ENCODE measurements around the gene NINL. TPM values are rescaled to one million over a fixed set of nuclear protein-coding genes. Genes with fewer than 3 reads are reported as not detected.
"Not testable (repeated sequence)": the region's sequence is repeated elsewhere in the genome, so short reads cannot be mapped to it uniquely, and the experiment has no call there.

NINL gene
- total RNA-seq, 4 donors from 2014 or later: 3.1 to 9.7 (median 5.7) TPM

- peak overlapping the region in 1 of 4 donors; percentile 23 for H3K27ac ChIP-seq
- H3K27me3 ChIP-seq: no peaks in the 10 kb centered on the region
- TF ChIP-seq EP300 (IDR thresholded peaks at IDR 0.05; ENCODE audit: low read depth) (no peak), CTCF (IDR thresholded peaks at IDR 0.05) (no peak), POLR2AphosphoS5 (IDR thresholded peaks at IDR 0.05) (no peak), POLR2A (IDR thresholded peaks at IDR 0.05) (no peak)
- H3K4me3 ChIP-seq: no peak overlapping the region
- 37 to 59% methylated on average over 3 to 8 of the region's 8 CpGs for WGBS, 2 donors (ENCODE audit: low coverage in 1 of 2)
- in situ Hi-C loops (cut with MboI; ENCODE audit: low pct_ligation_motif_present in 1 of 4, low pct_unique_long_range_greater_than_20kb in 1 of 4, low sequenced_read_pairs in 3 of 4) (no loop called here), intact Hi-C loops (cut with DNase I; ENCODE audit: low total_unique reads) (no loop called here)
- DNase-seq: no peak
- H3K9me3 ChIP-seq: no peaks in the 10 kb centered on the region
- peaks cover 0 to 14% (median 9%) of the 10 kb centered on the region in 4 donors for H3K4me1 ChIP-seq
- H3K36me3 ChIP-seq: no peaks in the 10 kb centered on the region
Measured at GRCh38 chr20:25507385-25508082, 77.8 kb downstream of the NINL start.

GRCh38 chr20:25504366-25505135, 80.8 kb downstream of the NINL start:
- H3K27ac ChIP-seq: no peak overlapping the region
- intact Hi-C loops (cut with DNase I; ENCODE audit: low total_unique reads) (no loop called here), in situ Hi-C loops (cut with MboI; ENCODE audit: low pct_ligation_motif_present in 1 of 4, low pct_unique_long_range_greater_than_20kb in 1 of 4, low sequenced_read_pairs in 3 of 4) (no loop called here)
- WGBS, 2 donors (ENCODE audit: low coverage in 1 of 2): 83 to 85% methylated on average over 5 to 15 of the region's 15 CpGs
- H3K4me3 ChIP-seq: no peak overlapping the region
- TF ChIP-seq CTCF (IDR thresholded peaks at IDR 0.05): no peak
- no peak for TF ChIP-seq POLR2AphosphoS5 (IDR thresholded peaks at IDR 0.05)
- TF ChIP-seq POLR2A (IDR thresholded peaks at IDR 0.05): no peak
- TF ChIP-seq EP300 (IDR thresholded peaks at IDR 0.05; ENCODE audit: low read depth): no peak
- no peak for DNase-seq
- H3K36me3 ChIP-seq: no peaks in the 10 kb centered on the region
- peaks cover 0 to 14% (median 9%) of the 10 kb centered on the region in 4 donors for H3K4me1 ChIP-seq
- H3K9me3 ChIP-seq: no peaks in the 10 kb centered on the region
- no peaks in the 10 kb centered on the region for H3K27me3 ChIP-seq

GRCh38 chr20:25503936-25504335, 81.4 kb downstream of the NINL start:
- no peaks in the 10 kb centered on the region for H3K27me3 ChIP-seq
- no peaks in the 10 kb centered on the region for H3K9me3 ChIP-seq
- in situ Hi-C loops (cut with MboI; ENCODE audit: low pct_ligation_motif_present in 1 of 4, low pct_unique_long_range_greater_than_20kb in 1 of 4, low sequenced_read_pairs in 3 of 4) (no loop called here), intact Hi-C loops (cut with DNase I; ENCODE audit: low total_unique reads) (no loop called here)
- TF ChIP-seq POLR2AphosphoS5 (IDR thresholded peaks at IDR 0.05): no peak
- TF ChIP-seq CTCF (IDR thresholded peaks at IDR 0.05): no peak
- no peak for TF ChIP-seq POLR2A (IDR thresholded peaks at IDR 0.05)
- no peak for TF ChIP-seq EP300 (IDR thresholded peaks at IDR 0.05; ENCODE audit: low read depth)
- WGBS, 2 donors (ENCODE audit: low coverage in 1 of 2): 71 to 88% methylated on average over 8 to 12 of the region's 12 CpGs
- H3K36me3 ChIP-seq: no peaks in the 10 kb centered on the region
- no peak overlapping the region for H3K27ac ChIP-seq
- H3K4me1 ChIP-seq: peaks cover 0 to 14% (median 9%) of the 10 kb centered on the region in 4 donors
- no peak for DNase-seq
- H3K4me3 ChIP-seq: no peak overlapping the region

GRCh38 chr20:25503051-25503639, 82.2 kb downstream of the NINL start:
- H3K9me3 ChIP-seq; H3K36me3 ChIP-seq; H3K27ac ChIP-seq; H3K4me3 ChIP-seq; H3K4me1 ChIP-seq; in situ Hi-C loops (cut with MboI; ENCODE audit: low pct_ligation_motif_present in 1 of 4, low pct_unique_long_range_greater_than_20kb in 1 of 4, low sequenced_read_pairs in 3 of 4); H3K27me3 ChIP-seq; DNase-seq; intact Hi-C loops (cut with DNase I; ENCODE audit: low total_unique reads): not testable (repeated sequence)
- WGBS, 2 donors (ENCODE audit: low coverage in 1 of 2): 92% methylated on average over 6 of the region's 6 CpGs; no CpG with 5 or more reads in 1 of the 2 donors
